ENCODE measurements around the gene LMOD2. TPM values are rescaled to one million over a fixed set of nuclear protein-coding genes. Genes with fewer than 3 reads are reported as not detected.

The LMOD2 gene
- total RNA-seq, 1 experiment from 2014 or later, result not detected

- no TSS peak for BruUV-seq (replicated peaks)
- H3K36me3 ChIP-seq (ENCODE audit: control insufficient read depth in 1 of 2, insufficient read depth in 2 of 2, low read length in 2 of 2), result peaks cover 0 to 7% of the 10 kb centered on the region in 2 experiments; a peak in 3 of 4 replicates
- RAD21 ChIA-PET (ENCODE audit: low non-redundant PET in 1 of 2, low total read pairs in 2 of 2, uncharacterized antibody in 2 of 2, unreplicated experiment in 2 of 2), result no interaction called here
- no peak for TF ChIP-seq JUND (IDR thresholded peaks at IDR 0.05)
- TF ChIP-seq YY1 (IDR thresholded peaks at IDR 0.05; ENCODE audit: extremely low read depth, insufficient replicate concordance, low read depth, low read length), result no peak
- no peak for TF ChIP-seq REST (IDR thresholded peaks at IDR 0.05; ENCODE audit: low read depth)
- no peak for TF ChIP-seq EZH2phosphoT487 (IDR thresholded peaks at IDR 0.05; ENCODE audit: borderline replicate concordance)
- no peak for TF ChIP-seq SIN3A (IDR thresholded peaks at IDR 0.05; ENCODE audit: low read depth)
- no peak for TF ChIP-seq EGR1 (IDR thresholded peaks at IDR 0.05; ENCODE audit: low read depth)
- TF ChIP-seq POLR2AphosphoS5 (IDR thresholded peaks at IDR 0.05; ENCODE audit: low read depth, low read length), result no peak
- TF ChIP-seq ZBTB33 (IDR thresholded peaks at IDR 0.05; ENCODE audit: extremely low read depth, insufficient replicate concordance, low read length), result no peak
- TF ChIP-seq TCF7L2 (IDR thresholded peaks at IDR 0.05; ENCODE audit: borderline replicate concordance, extremely low read depth, insufficient read depth, insufficient read length), result no peak
- TF ChIP-seq CEBPB (IDR thresholded peaks at IDR 0.05; ENCODE audit: low read depth), result no peak
- no peak for TF ChIP-seq EZH2 (IDR thresholded peaks at IDR 0.05)
- no peak for TF ChIP-seq SRF (IDR thresholded peaks at IDR 0.05; ENCODE audit: low read depth)
- CTCF ChIA-PET, result no interaction called here
- H3K9ac ChIP-seq (ENCODE audit: low read length), result no peak overlapping the region
- H3K27ac ChIP-seq (ENCODE audit: low read depth, low read length), result no peak overlapping the region
- ATAC-seq, result no peak
- no peak for DNase-seq (ENCODE audit: low read depth, low spot score)
- no peaks in the 10 kb centered on the region for H3K27me3 ChIP-seq (ENCODE audit: insufficient read depth, low read length)
- H3K79me2 ChIP-seq (ENCODE audit: insufficient read depth, low read length), result peaks cover 37% of the 10 kb centered on the region
- POLR2A ChIA-PET, result no interaction called here
- H3K9me2 ChIP-seq (ENCODE audit: insufficient read depth), result no peaks in the 10 kb centered on the region
- intact Hi-C loops (cut with micrococcal nuclease), result no loop called here
- no peak overlapping the region for H3K4me3 ChIP-seq (replicated peaks in 1 of 2; ENCODE audit: low read depth in 1 of 2, low read length in 2 of 2)
- no peak overlapping the region for H3K4me2 ChIP-seq (ENCODE audit: low read length)
- H3K4me1 ChIP-seq (ENCODE audit: control insufficient read depth in 1 of 2, insufficient read depth in 2 of 2, low read length in 2 of 2), result no peaks in the 10 kb centered on the region
- H3K9me3 ChIP-seq (ENCODE audit: control insufficient read depth in 1 of 2, insufficient read depth in 1 of 2, low read depth in 1 of 2, low read length in 2 of 2), result no peaks in the 10 kb centered on the region
- H2AFZ ChIP-seq (ENCODE audit: low read depth, low read length, poor library complexity, severe bottlenecking), result no peak overlapping the region
- H4K20me1 ChIP-seq (ENCODE audit: insufficient read depth), result no peaks in the 10 kb centered on the region
These were observed 53.9 kb downstream of the LMOD2 start for GRCh38 chr7:123709525-123709924.

All from HCT116 (cell line).